HepG2 (cell line): Measurements from ENCODE around the gene ARHGAP30. TPM values are rescaled to one million over a fixed set of nuclear protein-coding genes. Genes with fewer than 3 reads are reported as not detected.

Source experiments
- CBX5 ChIP-seq: sonication (generic); formaldehyde crosslinking; IDR thresholded peaks from 2 replicates; pipeline ENCODE4 v1.4.0; 2020; ENCODE audit warnings: missing genetic modification reagents, borderline replicate concordance
- ETV5 ChIP-seq: IDR thresholded peaks from 2 replicates; pipeline ENCODE4 v1.6.1; 2018; ENCODE audit warnings: missing biosample characterization, missing genetic modification reagents, inconsistent platforms, borderline replicate concordance
- GPBP1L1 ChIP-seq: sonication (generic); formaldehyde crosslinking; IDR thresholded peaks from 2 replicates; pipeline ENCODE4 v1.5.0; 2020; ENCODE audit warnings: mild to moderate bottlenecking, missing genetic modification reagents
- HNRNPK ChIP-seq: fragments of 200-400 bp; formaldehyde crosslinking; IDR thresholded peaks from 2 replicates; pipeline ENCODE4 v1.6.1; 2018; ENCODE audit warnings: low read length, low read depth, moderate library complexity, mild to moderate bottlenecking; ENCODE audit not compliant: poor library complexity, severe bottlenecking
- IRF2 ChIP-seq: IDR thresholded peaks from 2 replicates; pipeline ENCODE4 v1.6.1; 2018; ENCODE audit warnings: missing genetic modification reagents, missing compliant biosample characterization
- MXI1 ChIP-seq: IDR thresholded peaks from 3 replicates; pipeline ENCODE4 v1.6.1; 2012; ENCODE audit warnings: low read depth, low read length, inconsistent platforms, borderline replicate concordance
- PRMT3 ChIP-seq: sonication (generic); formaldehyde crosslinking; IDR thresholded peaks from 2 replicates; pipeline ENCODE4 v1.8.1; 2022; ENCODE audit warnings: low read depth, mild to moderate bottlenecking, moderate library complexity, missing genetic modification reagents, borderline replicate concordance
- RFX1 ChIP-seq: fragments of 450-650 bp; IDR thresholded peaks from 2 replicates; pipeline ENCODE4 v1.6.1; 2017
- ZBTB7B ChIP-seq: sonication (generic); formaldehyde crosslinking; IDR thresholded peaks from 2 replicates; pipeline ENCODE4 v1.4.0; 2020; ENCODE audit warnings: missing genetic modification reagents
- ZNF143 ChIP-seq: sonication (generic); formaldehyde crosslinking; IDR thresholded peaks from 2 replicates; pipeline ENCODE4 v1.4.0; 2020; ENCODE audit warnings: missing genetic modification reagents
- ZNF687 ChIP-seq: sonication (generic); formaldehyde crosslinking; IDR thresholded peaks from 2 replicates; pipeline ENCODE4 v1.5.1; 2020; ENCODE audit warnings: mild to moderate bottlenecking, missing genetic modification reagents, moderate library complexity
- polyA plus RNA-seq, 8 experiments: library from polyadenylated mRNA; depleted of rRNA in 3 of 8; stranded (reverse) in 7 of 8; unstranded in 1 of 8; fragments of >200 nt; fragmentation: Illumina TruSeq in 4 of 8; extraction: Trizol in 4 of 8; gene quantifications; 2 replicates each; pipeline versions ENCODE4 v1.2.1 to v1.2.3, GENCODE V29; 2011 to 2016; ENCODE audit warnings: low read depth in 4 of 8, missing spikeins in 1 of 8, mixed read lengths in 1 of 8; ENCODE audit not compliant: insufficient read depth in 1 of 8
- total RNA-seq, 5 experiments: library from RNA; depleted of rRNA; stranded (reverse); fragments of >200 nt; fragmentation: Illumina TruSeq; extraction: Trizol; gene quantifications; 2 replicates each; pipeline ENCODE4 v1.2.3, GENCODE V29; 2016; ENCODE audit warnings: low read depth in 1 of 5
- TF ChIP-seq, protein P1 (sequence below): IDR thresholded peaks from 2 replicates; pipeline ENCODE4 v1.6.1; 2016; ENCODE audit warnings: missing compliant biosample characterization, missing genetic modification reagents, borderline replicate concordance
- TF ChIP-seq, protein P2 (sequence below): sonication (generic); formaldehyde crosslinking; IDR thresholded peaks from 2 replicates; pipeline ENCODE4 v1.5.1; 2020; ENCODE audit warnings: mild to moderate bottlenecking, missing genetic modification reagents, borderline replicate concordance

Gene ARHGAP30
- total and polyA plus RNA-seq, 2 of the 13 experiments (the other 11 are each of a cell fraction or from before 2014, with no cell fraction given) = 0.13 to 0.20 TPM

- TF ChIP-seq CBX5 (CRISPR knock-in tag) (peak; percentile 89; the same call in 1 of the 2 replicates), GPBP1L1 (CRISPR knock-in tag) (no peak), PRMT3 (CRISPR knock-in tag) (peak; percentile 75; the same call in 1 of the 2 replicates), MXI1 (peak; percentile 70; the same call in 1 of the 3 replicates), RFX1 (no peak), ETV5 (CRISPR knock-in tag) (peak; percentile 99), ZNF143 (CRISPR knock-in tag) (peak; percentile 30; the same call in 1 of the 2 replicates), IRF2 (CRISPR knock-in tag) (peak; percentile 87), ZBTB7B (CRISPR knock-in tag) (peak; percentile 94), HNRNPK (no peak), ZNF687 (CRISPR knock-in tag) (peak; percentile 97)
- TF ChIP-seq, protein P1, sequence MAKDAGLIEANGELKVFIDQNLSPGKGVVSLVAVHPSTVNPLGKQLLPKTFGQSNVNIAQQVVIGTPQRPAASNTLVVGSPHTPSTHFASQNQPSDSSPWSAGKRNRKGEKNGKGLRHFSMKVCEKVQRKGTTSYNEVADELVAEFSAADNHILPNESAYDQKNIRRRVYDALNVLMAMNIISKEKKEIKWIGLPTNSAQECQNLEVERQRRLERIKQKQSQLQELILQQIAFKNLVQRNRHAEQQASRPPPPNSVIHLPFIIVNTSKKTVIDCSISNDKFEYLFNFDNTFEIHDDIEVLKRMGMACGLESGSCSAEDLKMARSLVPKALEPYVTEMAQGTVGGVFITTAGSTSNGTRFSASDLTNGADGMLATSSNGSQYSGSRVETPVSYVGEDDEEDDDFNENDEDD (CRISPR knock-in tag) = peak; percentile 83; the same call in 1 of the 2 replicates
- TF ChIP-seq, protein P2, sequence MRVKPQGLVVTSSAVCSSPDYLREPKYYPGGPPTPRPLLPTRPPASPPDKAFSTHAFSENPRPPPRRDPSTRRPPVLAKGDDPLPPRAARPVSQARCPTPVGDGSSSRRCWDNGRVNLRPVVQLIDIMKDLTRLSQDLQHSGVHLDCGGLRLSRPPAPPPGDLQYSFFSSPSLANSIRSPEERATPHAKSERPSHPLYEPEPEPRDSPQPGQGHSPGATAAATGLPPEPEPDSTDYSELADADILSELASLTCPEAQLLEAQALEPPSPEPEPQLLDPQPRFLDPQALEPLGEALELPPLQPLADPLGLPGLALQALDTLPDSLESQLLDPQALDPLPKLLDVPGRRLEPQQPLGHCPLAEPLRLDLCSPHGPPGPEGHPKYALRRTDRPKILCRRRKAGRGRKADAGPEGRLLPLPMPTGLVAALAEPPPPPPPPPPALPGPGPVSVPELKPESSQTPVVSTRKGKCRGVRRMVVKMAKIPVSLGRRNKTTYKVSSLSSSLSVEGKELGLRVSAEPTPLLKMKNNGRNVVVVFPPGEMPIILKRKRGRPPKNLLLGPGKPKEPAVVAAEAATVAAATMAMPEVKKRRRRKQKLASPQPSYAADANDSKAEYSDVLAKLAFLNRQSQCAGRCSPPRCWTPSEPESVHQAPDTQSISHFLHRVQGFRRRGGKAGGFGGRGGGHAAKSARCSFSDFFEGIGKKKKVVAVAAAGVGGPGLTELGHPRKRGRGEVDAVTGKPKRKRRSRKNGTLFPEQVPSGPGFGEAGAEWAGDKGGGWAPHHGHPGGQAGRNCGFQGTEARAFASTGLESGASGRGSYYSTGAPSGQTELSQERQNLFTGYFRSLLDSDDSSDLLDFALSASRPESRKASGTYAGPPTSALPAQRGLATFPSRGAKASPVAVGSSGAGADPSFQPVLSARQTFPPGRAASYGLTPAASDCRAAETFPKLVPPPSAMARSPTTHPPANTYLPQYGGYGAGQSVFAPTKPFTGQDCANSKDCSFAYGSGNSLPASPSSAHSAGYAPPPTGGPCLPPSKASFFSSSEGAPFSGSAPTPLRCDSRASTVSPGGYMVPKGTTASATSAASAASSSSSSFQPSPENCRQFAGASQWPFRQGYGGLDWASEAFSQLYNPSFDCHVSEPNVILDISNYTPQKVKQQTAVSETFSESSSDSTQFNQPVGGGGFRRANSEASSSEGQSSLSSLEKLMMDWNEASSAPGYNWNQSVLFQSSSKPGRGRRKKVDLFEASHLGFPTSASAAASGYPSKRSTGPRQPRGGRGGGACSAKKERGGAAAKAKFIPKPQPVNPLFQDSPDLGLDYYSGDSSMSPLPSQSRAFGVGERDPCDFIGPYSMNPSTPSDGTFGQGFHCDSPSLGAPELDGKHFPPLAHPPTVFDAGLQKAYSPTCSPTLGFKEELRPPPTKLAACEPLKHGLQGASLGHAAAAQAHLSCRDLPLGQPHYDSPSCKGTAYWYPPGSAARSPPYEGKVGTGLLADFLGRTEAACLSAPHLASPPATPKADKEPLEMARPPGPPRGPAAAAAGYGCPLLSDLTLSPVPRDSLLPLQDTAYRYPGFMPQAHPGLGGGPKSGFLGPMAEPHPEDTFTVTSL (CRISPR knock-in tag) = peak; percentile 82
These were observed 56.0 kb downstream of the ARHGAP30 start (continued) for GRCh38 chr1:161013488-161014230.
